GM12873 (cell line): ENCODE results near the gene SLC12A5.

Source experiments
- CTCF ChIP-seq: IDR thresholded peaks from 2 replicates; pipeline ENCODE4 v1.5.1; 2012; ENCODE audit warnings: low read depth, mild to moderate bottlenecking, moderate library complexity, low read length, control low read depth; ENCODE audit not compliant: insufficient read depth; ENCODE audit errors: missing control alignments

The SLC12A5 gene

GRCh38 chr20:46023999-46024398, 5.0 kb upstream of the SLC12A5 start:
- TF ChIP-seq CTCF: no peak

GRCh38 chr20:46025376-46025783, 3.6 kb upstream of the SLC12A5 start:
- TF ChIP-seq CTCF: no peak

GRCh38 chr20:46027245-46027853, 1.7 kb upstream of the SLC12A5 start:
- TF ChIP-seq CTCF: no peak

GRCh38 chr20:46028110-46028509, 905 bp upstream of the SLC12A5 start:
- no peak for TF ChIP-seq CTCF

- TF ChIP-seq CTCF: no peak
Measured at GRCh38 chr20:46030284-46031013, 1.4 kb downstream of the SLC12A5 start.

GRCh38 chr20:46031014-46031569, 2.1 kb downstream of the SLC12A5 start:
- TF ChIP-seq CTCF: no peak

- no peak for TF ChIP-seq CTCF
Measured at GRCh38 chr20:46031701-46032254, 2.8 kb downstream of the SLC12A5 start.
